ENCODE data around the gene NCK1.

GRCh38 chr3:136885357-136886213 lies 23.6 kb downstream of the NCK1 start:
- TF ChIP-seq EZH2 (IDR thresholded peaks at IDR 0.05; ENCODE audit: low read length, missing control alignments) (no peak), CTCF (conservative IDR thresholded peaks at IDR 0.05 in 1 of 2, IDR thresholded peaks at IDR 0.05 in 1 of 2; ENCODE audit: low read depth in 1 of 2, low read length in 2 of 2) (no peak)

Data from fibroblast of lung (primary cell).